Stimulated activated CD4-positive, alpha-beta T cell treated with anti-CD3 and anti-CD28 coated beads, Interleukin-4, amount 100 ng/mL, for 48 hours (primary cell): ENCODE results near the gene CCR5AS.
"Not testable (repeated sequence)": the region's sequence is repeated elsewhere in the genome, so short reads cannot be mapped to it uniquely, and the experiment has no call there.

Experiments used
- DNase-seq, 2 donors: peaks; one replicate each; pipeline ENCODE4 v3.0.0-alpha.2; 2020; ENCODE audit warnings: low read depth in 2 of 2

The CCR5AS gene

GRCh38 chr3:46406788-46407611 is at the start of gene CCR5AS, which contains the start of gene CCRL2:
TSS of gene CCR5AS (minus strand) at chr3:46407066.
TSS of gene CCRL2 (plus strand) at chr3:46407259. CDS start at chr3:46408080, 821 bp downstream.
- peak; percentile 5 to 23 for DNase-seq

- DNase-seq = no peak
These were observed 49.3 kb upstream of the CCR5AS start for GRCh38 chr3:46456118-46456517.

- no peak for DNase-seq
These were observed 48.6 kb upstream of the CCR5AS start for GRCh38 chr3:46455231-46456115.

- no peak for DNase-seq
These were observed 47.7 kb upstream of the CCR5AS start for GRCh38 chr3:46454606-46455005.

GRCh38 chr3:46454209-46454595 is 47.3 kb upstream of the CCR5AS start:
- DNase-seq = no peak

- no peak for DNase-seq
These were observed 46.8 kb upstream of the CCR5AS start for GRCh38 chr3:46453526-46454208.

- DNase-seq = no peak
These were observed 43.1 kb upstream of the CCR5AS start for GRCh38 chr3:46449755-46450552.

- no peak for DNase-seq
These were observed 41.9 kb upstream of the CCR5AS start for GRCh38 chr3:46448721-46449120.

- DNase-seq = no peak
These were observed 40.5 kb upstream of the CCR5AS start for GRCh38 chr3:46447228-46447985.

- peak in 1 of 2 donors; percentile 12 for DNase-seq
These were observed 36.0 kb upstream of the CCR5AS start for GRCh38 chr3:46442576-46443530.

- peak in 1 of 2 donors; percentile 9 for DNase-seq
These were observed 33.8 kb upstream of the CCR5AS start for GRCh38 chr3:46440531-46441294.

GRCh38 chr3:46438831-46439230 is 32.0 kb upstream of the CCR5AS start:
- DNase-seq = no peak

- DNase-seq = no peak
These were observed 28.3 kb upstream of the CCR5AS start for GRCh38 chr3:46435081-46435726.

- DNase-seq = no peak
These were observed 27.0 kb upstream of the CCR5AS start for GRCh38 chr3:46433841-46434240.

GRCh38 chr3:46433118-46433517 is 26.3 kb upstream of the CCR5AS start:
- DNase-seq = not testable (repeated sequence)

GRCh38 chr3:46431905-46432304 is 25.0 kb upstream of the CCR5AS start:
- not testable (repeated sequence) for DNase-seq

GRCh38 chr3:46430879-46431278 is 24.0 kb upstream of the CCR5AS start:
- DNase-seq = not testable (repeated sequence)

GRCh38 chr3:46429671-46430070 is 22.8 kb upstream of the CCR5AS start:
- no peak for DNase-seq
